Measurements from ENCODE around the gene NCOA1. TPM values are rescaled to one million over a fixed set of nuclear protein-coding genes. Genes with fewer than 3 reads are reported as not detected.

Gene NCOA1
- polyA plus RNA-seq, 1 donor (not counting 4 experiments of a cell fraction or from before 2014, with no cell fraction given): 5.0 TPM

- Histone ChIP-seq H3K79me2 (ENCODE audit: control insufficient read depth, insufficient read depth, low read length) (no peaks in the 10 kb centered on the region), H3K4me2 (ENCODE audit: control insufficient read depth, extremely low read depth, insufficient read depth, low read depth, low read length) (no peak overlapping the region), H3K9me1 (ENCODE audit: control insufficient read depth, extremely low read depth, insufficient read depth, low read length) (no peaks in the 10 kb centered on the region), H3K4me1 (ENCODE audit: control insufficient read depth, extremely low read depth, insufficient read depth, low read length) (no peaks in the 10 kb centered on the region), H3K9me3 (ENCODE audit: control insufficient read depth, low read depth, low read length) (no peaks in the 10 kb centered on the region), H4K20me1 (ENCODE audit: control insufficient read depth, extremely low read depth, insufficient read depth, low read length) (peaks cover 3% of the 10 kb centered on the region), H3K4me3 (ENCODE audit: control insufficient read depth in 2 of 3, extremely low read depth in 1 of 3, insufficient read depth in 2 of 3, low read depth in 1 of 3, low read length in 3 of 3) (no peak overlapping the region), H3K27ac (ENCODE audit: control insufficient read depth, insufficient read depth, low read length) (no peak overlapping the region), H2AFZ (ENCODE audit: control insufficient read depth, low read length) (no peak overlapping the region), H3K9ac (ENCODE audit: control insufficient read depth, extremely low read depth, insufficient read depth, low read length) (no peak overlapping the region), H3K27me3 (ENCODE audit: control insufficient read depth, extremely low read depth, insufficient read depth, low read length) (no peaks in the 10 kb centered on the region), H3K36me3 (ENCODE audit: control insufficient read depth in 2 of 2, extremely low read depth in 1 of 2, insufficient read depth in 2 of 2, low read length in 2 of 2) (peaks cover 17 to 42% of the 10 kb centered on the region in 2 experiments)
- dilution Hi-C loops (cut with MboI; ENCODE audit: extremely low pct_ligation_motif_present, low sequenced_read_pairs): no loop called here
- DNase-seq (ENCODE audit: low read depth, low spot score) (no peak), FAIRE-seq (no peak)
- no peak for TF ChIP-seq EZH2 (IDR thresholded peaks at IDR 0.05; ENCODE audit: low read length)
- no peak for TF ChIP-seq CTCF (optimal IDR thresholded peaks at IDR 0.05 in 1 of 3, IDR thresholded peaks at IDR 0.05 in 1 of 3, conservative IDR thresholded peaks at IDR 0.05 in 1 of 3; ENCODE audit: extremely low read depth in 1 of 3, insufficient read depth in 2 of 3, low read length in 3 of 3)
Measured at GRCh38 chr2:24819442-24820174, 328.6 kb downstream of the NCOA1 start.

- Histone ChIP-seq H3K79me2 (ENCODE audit: control insufficient read depth, insufficient read depth, low read length) (no peaks in the 10 kb centered on the region), H3K4me3 (ENCODE audit: control insufficient read depth in 2 of 3, extremely low read depth in 1 of 3, insufficient read depth in 2 of 3, low read depth in 1 of 3, low read length in 3 of 3) (no peak overlapping the region), H2AFZ (ENCODE audit: control insufficient read depth, low read length) (no peak overlapping the region), H3K9me1 (ENCODE audit: control insufficient read depth, extremely low read depth, insufficient read depth, low read length) (no peaks in the 10 kb centered on the region), H3K9me3 (ENCODE audit: control insufficient read depth, low read depth, low read length) (no peaks in the 10 kb centered on the region), H4K20me1 (ENCODE audit: control insufficient read depth, extremely low read depth, insufficient read depth, low read length) (peaks cover 3% of the 10 kb centered on the region), H3K27me3 (ENCODE audit: control insufficient read depth, extremely low read depth, insufficient read depth, low read length) (no peaks in the 10 kb centered on the region), H3K27ac (ENCODE audit: control insufficient read depth, insufficient read depth, low read length) (no peak overlapping the region), H3K4me2 (ENCODE audit: control insufficient read depth, extremely low read depth, insufficient read depth, low read depth, low read length) (no peak overlapping the region), H3K4me1 (ENCODE audit: control insufficient read depth, extremely low read depth, insufficient read depth, low read length) (no peaks in the 10 kb centered on the region), H3K9ac (ENCODE audit: control insufficient read depth, extremely low read depth, insufficient read depth, low read length) (no peak overlapping the region), H3K36me3 (ENCODE audit: control insufficient read depth in 2 of 2, extremely low read depth in 1 of 2, insufficient read depth in 2 of 2, low read length in 2 of 2) (peaks cover 17 to 42% of the 10 kb centered on the region in 2 experiments)
- dilution Hi-C loops (cut with MboI; ENCODE audit: extremely low pct_ligation_motif_present, low sequenced_read_pairs): no loop called here
- TF ChIP-seq EZH2 (IDR thresholded peaks at IDR 0.05; ENCODE audit: low read length) (no peak), CTCF (optimal IDR thresholded peaks at IDR 0.05 in 1 of 3, IDR thresholded peaks at IDR 0.05 in 1 of 3, conservative IDR thresholded peaks at IDR 0.05 in 1 of 3; ENCODE audit: extremely low read depth in 1 of 3, insufficient read depth in 2 of 3, low read length in 3 of 3) (no peak)
- FAIRE-seq (no peak), DNase-seq (ENCODE audit: low read depth, low spot score) (no peak)
Measured at GRCh38 chr2:24820175-24820513, 329.1 kb downstream of the NCOA1 start.

Small RNA genes within 50 kb of the gene (small RNA-seq; reads per million reads assigned to genes)
- 0 reads per million in 3 experiments for gene RNA5SP88 (ENCODE audit: insufficient read length in 3 of 3, low read depth in 3 of 3, low replicate concordance in 1 of 3)
- 0 reads per million in 3 experiments for gene RNU6-936P (ENCODE audit: insufficient read length in 3 of 3, low read depth in 3 of 3, low replicate concordance in 1 of 3)

Other genes with a start within 250 kb of the NCOA1 start
- gene ITSN2, start 130.7 kb upstream of the NCOA1 start, polyA plus RNA-seq: 15.2 to 19.7 TPM (median 17.8 TPM) in 3 replicates

All from keratinocyte (primary cell).